Measurements from ENCODE around the gene PRRT1B. TPM values are rescaled to one million over a fixed set of nuclear protein-coding genes. Genes with fewer than 3 reads are reported as not detected.

Gene PRRT1B
- total and polyA plus RNA-seq, 9 of the 15 experiments (the other 6 are each of a cell fraction or from before 2014, with no cell fraction given), result not detected

GRCh38 chr9:131590907-131591844 lies 45.9 kb downstream of the PRRT1B start (continued):
- TF ChIP-seq CREB5 (CRISPR knock-in tag; IDR thresholded peaks at IDR 0.05) (no peak), POLR2G (IDR thresholded peaks at IDR 0.05; ENCODE audit: low read depth, low read length) (no peak; the same call in none of the 2 replicates), ZBTB9 (CRISPR knock-in tag; IDR thresholded peaks at IDR 0.05) (no peak), ZKSCAN8 (CRISPR knock-in tag; IDR thresholded peaks at IDR 0.05) (no peak), USF2 (CRISPR knock-in tag; IDR thresholded peaks at IDR 0.05) (no peak), EP300 (IDR thresholded peaks at IDR 0.05; ENCODE audit: low read length) (no peak), PTRF (tag; IDR thresholded peaks at IDR 0.05) (no peak), RB1 (IDR thresholded peaks at IDR 0.05; ENCODE audit: low read depth) (peak; percentile 53; the same call in 1 of the 2 replicates), KDM4B (IDR thresholded peaks at IDR 0.05; ENCODE audit: borderline replicate concordance in 2 of 2, low read depth in 1 of 2) (no peak), CTCFL (IDR thresholded peaks at IDR 0.05; ENCODE audit: borderline replicate concordance, insufficient read depth, low read depth, low read length, poor library complexity, severe bottlenecking) (no peak), ZBED1 (IDR thresholded peaks at IDR 0.05) (no peak), NR1H2 (CRISPR knock-in tag; IDR thresholded peaks at IDR 0.05) (no peak), ZC3H8 (IDR thresholded peaks at IDR 0.05) (no peak), SMC3 (conservative IDR thresholded peaks at IDR 0.05; ENCODE audit: insufficient read depth, low read depth, low read length) (peak; percentile 86), RAD21 (CRISPR knock-in tag; conservative IDR thresholded peaks at IDR 0.05 in 1 of 2, IDR thresholded peaks at IDR 0.05 in 1 of 2) (peak; percentile 74 to 86), TBP (optimal IDR thresholded peaks at IDR 0.05; ENCODE audit: low read depth, low read length) (no peak), CTBP1 (IDR thresholded peaks at IDR 0.05; ENCODE audit: borderline replicate concordance) (0 out of 2 replicates have a peak, but pooled peaks have one; percentile 22), CC2D1A (IDR thresholded peaks at IDR 0.05) (0 out of 2 replicates have a peak, but pooled peaks have one; percentile 29), HEY1 (CRISPR knock-in tag; IDR thresholded peaks at IDR 0.05; ENCODE audit: borderline replicate concordance) (no peak)
